HG03097 (cell line): ENCODE measurements around the gene EXOC3L1.
A peak's percentile ranks its signal among the peaks of the same experiment; 100 is the strongest.

Source experiments
- ATAC-seq: cut with Tn5 transposase; IDR thresholded peaks from one replicate; pipeline ENCODE4 v1.9.1; 2021; ENCODE audit not compliant: unreplicated experiment, low FRiP score

Gene EXOC3L1

GRCh38 chr16:67165121-67166078 lies 24.5 kb downstream of the EXOC3L1 start:
- no peak for ATAC-seq

- ATAC-seq = no peak
These were observed 25.3 kb downstream of the EXOC3L1 start, which contains the start of gene HSF4 for GRCh38 chr16:67164599-67165061. HSF4 (plus strand) TSS chr16:67164745; CDS start chr16:67164812, 67 bp downstream.

- no peak for ATAC-seq
These were observed 25.9 kb downstream of the EXOC3L1 start for GRCh38 chr16:67163999-67164558.

GRCh38 chr16:67163164-67163998 lies 26.6 kb downstream of the EXOC3L1 start:
- ATAC-seq = no peak

GRCh38 chr16:67162506-67163163 lies 27.3 kb downstream of the EXOC3L1 start:
- ATAC-seq = no peak

- ATAC-seq = no peak
These were observed 28.3 kb downstream of the EXOC3L1 start for GRCh38 chr16:67161595-67162058.

GRCh38 chr16:67158637-67159600 lies 31.0 kb downstream of the EXOC3L1 start:
- peak; percentile 32 for ATAC-seq

- no peak for ATAC-seq
These were observed 31.9 kb downstream of the EXOC3L1 start for GRCh38 chr16:67157892-67158635.

- ATAC-seq = no peak
These were observed 32.7 kb downstream of the EXOC3L1 start for GRCh38 chr16:67157106-67157748.

GRCh38 chr16:67156143-67156844 lies 33.6 kb downstream of the EXOC3L1 start:
- no peak for ATAC-seq

- no peak for ATAC-seq
These were observed 34.4 kb downstream of the EXOC3L1 start for GRCh38 chr16:67155295-67156142.

GRCh38 chr16:67154578-67155294 lies 35.2 kb downstream of the EXOC3L1 start:
- no peak for ATAC-seq

GRCh38 chr16:67151431-67152097 lies 38.4 kb downstream of the EXOC3L1 start:
- ATAC-seq = no peak

- no peak for ATAC-seq
These were observed 39.0 kb downstream of the EXOC3L1 start, which contains the start of gene B3GNT9 for GRCh38 chr16:67150833-67151396. B3GNT9 (minus strand) TSS chr16:67150998; CDS start chr16:67150485, 513 bp downstream.
